Adrenal gland (tissue), 12 donors: Measurements from ENCODE around the gene SULT1C4. TPM values are rescaled to one million over a fixed set of nuclear protein-coding genes. Genes with fewer than 3 reads are reported as not detected.

Experiments
- DNase-seq, 7 donors: peaks; one replicate each; pipeline ENCODE4 v3.0.0-alpha.2; 2019 to 2020
- H3K27ac ChIP-seq, 5 donors: fragments of 200-600 bp; sonication (generic) in 4 of 5; 1 replicate in 3 of 5; 2 replicates in 2 of 5; pipeline versions ENCODE4 v1.5.1 to v1.8.0; 2016 to 2020; ENCODE audit warnings: mild to moderate bottlenecking in 1 of 5
- H3K27me3 ChIP-seq: fragments of 200-600 bp; 2 replicates; pipeline ENCODE4 v1.8.0; 2021
- H3K36me3 ChIP-seq, 2 donors: fragments of 200-600 bp; replicated peaks in 1 of 2; 1 replicate in 1 of 2; 2 replicates in 1 of 2; pipeline versions ENCODE4 v1.5.1 to v1.8.0; 2018 to 2022
- H3K4me1 ChIP-seq, 2 donors: fragments of 200-600 bp; replicated peaks in 1 of 2; 1 replicate in 1 of 2; 2 replicates in 1 of 2; pipeline versions ENCODE4 v1.5.1 to v1.8.0; 2018 to 2021
- H3K4me3 ChIP-seq, 4 donors: fragments of 200-600 bp; sonication (generic) in 3 of 4; one replicate each; pipeline ENCODE4 v1.5.1; 2016 to 2018
- H3K9me3 ChIP-seq, 3 donors: fragments of 200-600 bp; sonication (generic) in 1 of 3; replicated peaks in 1 of 3; 1 replicate in 2 of 3; 2 replicates in 1 of 3; pipeline versions ENCODE4 v1.5.1 to v1.8.0; 2016 to 2021
- POLR2A ChIP-seq, 2 donors: fragments of 450-650 bp; IDR thresholded peaks; one replicate each; pipeline ENCODE4 v1.6.1; 2017; ENCODE audit warnings: antibody characterized with exemption in 2 of 2, mild to moderate bottlenecking in 2 of 2, moderate library complexity in 1 of 2
- WGBS, 4 donors: extraction: QIAGEN DNeasy Blood & Tissue Kit in 2 of 4; methylation state at CpG; one replicate each; pipeline versions ENCODE4 v1.1.5 to v1.1.7; 2013 to 2017; 5-methylcytosine and 5-hydroxymethylcytosine counted together
- intact Hi-C, 2 donors: fragments of 100-400 bp; cut with DNase I; formaldehyde crosslinking; loops; one replicate each; pipeline versions ENCODE4 v1.14.1 to v1.15.0; 2022 to 2023
- polyA plus RNA-seq, 3 donors: library from polyadenylated mRNA; stranded (reverse); fragments of 200-250 nt in 2 of 3; fragments of 350-450 nt in 1 of 3; fragmentation: Illumina TruSeq in 1 of 3; extraction: RNeasy Lipid Tissue Mini Kit (QIAGEN cat#74804) in 1 of 3; gene quantifications; one replicate each; pipeline ENCODE4 v1.2.3, GENCODE V29; 2013 to 2014
- total RNA-seq, 9 donors: library from RNA; depleted of rRNA in 4 of 9; stranded (reverse); fragments of >200 nt in 4 of 9; fragments of 120-200 nt in 1 of 9; fragmentation: NEBNext Ultra II Directional in 1 of 9; extraction: Animal tissue kit (Norgen Biotek cat#: 25700) in 1 of 9; gene quantifications; one replicate each; pipeline versions ENCODE4 v1.1.0 to v1.2.4, GENCODE V29; 2013 to 2023
- TF ChIP-seq, protein P1 (sequence below), 6 experiments: fragments of 450-650 bp in 4 of 6; fragments of 200-600 bp in 2 of 6; sonication (generic) in 1 of 6; IDR thresholded peaks; 1 replicate in 5 of 6; 2 replicates in 1 of 6; pipeline versions ENCODE4 v1.5.1 to v1.8.0; 2016 to 2021; ENCODE audit warnings: antibody characterized with exemption in 6 of 6, mild to moderate bottlenecking in 2 of 6, moderate library complexity in 1 of 6
- donor health status: healthy with polysubstance abuse.
- donor health status: Bipolar disorder and iron deficiency.
- donor health status: DM: yes; HTN: yes; CAD: no.
- donor health status: DM: no; HTN: no; CAD: no.
- donor health status: DM: no; HTN: no; CAD: no.
- donor health status: DM: yes; HTN: yes; CAD: no.

SULT1C4 gene
- total and polyA plus RNA-seq, 12 donors, result 0.34 to 14.4 (median 1.6) TPM

DNA sequence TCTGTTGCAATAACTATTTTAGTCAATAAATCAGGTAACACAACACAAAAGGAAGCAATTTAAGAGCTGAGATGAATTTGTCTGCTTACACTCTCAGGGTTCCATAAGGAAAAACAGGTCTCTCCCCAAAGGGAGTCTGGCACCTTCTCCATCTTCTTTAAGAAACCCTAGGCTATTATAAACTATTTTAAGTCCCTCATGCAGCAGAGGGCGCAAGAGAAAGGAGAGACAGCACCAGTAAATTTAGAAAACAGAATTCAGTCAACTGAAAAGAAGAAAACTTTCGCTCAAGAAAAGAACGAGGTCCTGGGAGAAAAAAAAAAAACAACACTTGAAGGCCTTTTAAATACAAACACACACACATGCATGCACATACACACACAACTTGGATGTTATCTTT, 19.1 kb downstream of the SULT1C4 start:
- Histone ChIP-seq H3K4me3 (no peak overlapping the region), H3K36me3 (no peaks in the 10 kb centered on the region), H3K4me1 (no peaks in the 10 kb centered on the region), H3K27me3 (no peaks in the 10 kb centered on the region), H3K9me3 (peaks cover 0 to 24% (median 0%) of the 10 kb centered on the region in 3 donors), H3K27ac (no peak overlapping the region)
- TF ChIP-seq POLR2A (IDR thresholded peaks at IDR 0.05), result no peak
- TF ChIP-seq, protein P1, sequence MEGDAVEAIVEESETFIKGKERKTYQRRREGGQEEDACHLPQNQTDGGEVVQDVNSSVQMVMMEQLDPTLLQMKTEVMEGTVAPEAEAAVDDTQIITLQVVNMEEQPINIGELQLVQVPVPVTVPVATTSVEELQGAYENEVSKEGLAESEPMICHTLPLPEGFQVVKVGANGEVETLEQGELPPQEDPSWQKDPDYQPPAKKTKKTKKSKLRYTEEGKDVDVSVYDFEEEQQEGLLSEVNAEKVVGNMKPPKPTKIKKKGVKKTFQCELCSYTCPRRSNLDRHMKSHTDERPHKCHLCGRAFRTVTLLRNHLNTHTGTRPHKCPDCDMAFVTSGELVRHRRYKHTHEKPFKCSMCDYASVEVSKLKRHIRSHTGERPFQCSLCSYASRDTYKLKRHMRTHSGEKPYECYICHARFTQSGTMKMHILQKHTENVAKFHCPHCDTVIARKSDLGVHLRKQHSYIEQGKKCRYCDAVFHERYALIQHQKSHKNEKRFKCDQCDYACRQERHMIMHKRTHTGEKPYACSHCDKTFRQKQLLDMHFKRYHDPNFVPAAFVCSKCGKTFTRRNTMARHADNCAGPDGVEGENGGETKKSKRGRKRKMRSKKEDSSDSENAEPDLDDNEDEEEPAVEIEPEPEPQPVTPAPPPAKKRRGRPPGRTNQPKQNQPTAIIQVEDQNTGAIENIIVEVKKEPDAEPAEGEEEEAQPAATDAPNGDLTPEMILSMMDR (IDR thresholded peaks at IDR 0.05), result no peak
- WGBS, 4 donors, result 72 to 80% (median 77%) methylated on average over 3 of the region's 3 CpGs
- DNase-seq, result peak in 3 of 7 donors; percentile 12 to 52 (median 27)
- intact Hi-C loops, result no loop called here

DNA sequence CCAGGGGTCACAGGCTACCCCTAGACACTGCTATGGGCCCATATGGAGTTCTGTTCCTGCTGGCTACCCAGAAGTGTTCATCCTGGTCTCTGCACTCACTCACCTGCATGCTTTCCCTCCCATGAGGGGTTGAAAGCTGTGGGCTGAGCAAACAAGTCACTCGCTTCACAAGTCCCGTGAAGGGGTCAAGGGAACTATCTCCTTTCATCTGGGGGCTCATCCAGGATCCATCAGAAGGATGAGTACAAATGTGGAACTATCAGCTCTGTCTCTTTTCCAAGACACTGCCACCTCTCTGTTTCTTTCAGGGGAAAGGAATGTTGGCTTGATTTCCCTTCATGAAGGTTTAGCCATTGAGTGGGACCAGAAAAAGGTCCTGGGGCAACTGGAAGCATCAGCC, 21.7 kb downstream of the SULT1C4 start:
- Histone ChIP-seq H3K27ac (no peak overlapping the region), H3K4me3 (no peak overlapping the region), H3K27me3 (no peaks in the 10 kb centered on the region), H3K9me3 (peaks cover 0 to 9% (median 0%) of the 10 kb centered on the region in 3 donors), H3K4me1 (no peaks in the 10 kb centered on the region), H3K36me3 (no peaks in the 10 kb centered on the region)
- TF ChIP-seq, protein P1 (IDR thresholded peaks at IDR 0.05), result no peak
- TF ChIP-seq POLR2A (IDR thresholded peaks at IDR 0.05), result no peak
- WGBS, 4 donors, result 80 to 100% (median 96%) methylated on average over 1 to 2 of the region's 2 CpGs
- no peak for DNase-seq
- intact Hi-C loops, result no loop called here

DNA sequence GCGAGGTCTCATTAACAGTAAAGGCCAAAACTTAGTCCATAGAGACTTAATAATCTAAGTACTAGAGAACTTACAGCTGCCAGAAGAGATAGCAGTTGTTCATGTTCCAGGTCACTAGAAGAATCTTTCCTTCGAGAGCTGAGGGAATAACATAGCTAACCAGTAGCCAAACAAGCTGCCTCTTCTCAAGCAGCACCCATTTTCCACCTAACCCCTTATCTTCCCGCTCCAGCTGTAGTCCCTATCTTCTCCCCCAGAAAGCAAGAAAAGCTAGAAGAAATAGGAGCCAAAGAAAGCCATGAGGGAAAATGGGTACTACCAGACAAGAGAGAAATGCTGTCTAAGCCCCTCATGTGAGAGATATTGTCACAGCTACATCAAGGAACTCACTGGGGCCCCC, 24.0 kb downstream of the SULT1C4 start:
- Histone ChIP-seq H3K27ac (no peak overlapping the region), H3K36me3 (no peaks in the 10 kb centered on the region), H3K9me3 (peaks cover 0 to 9% (median 0%) of the 10 kb centered on the region in 3 donors), H3K27me3 (no peaks in the 10 kb centered on the region), H3K4me3 (no peak overlapping the region), H3K4me1 (no peaks in the 10 kb centered on the region)
- TF ChIP-seq POLR2A (IDR thresholded peaks at IDR 0.05), result no peak
- TF ChIP-seq, protein P1 (IDR thresholded peaks at IDR 0.05), result no peak
- intact Hi-C loops, result no loop called here
- 64 to 83% (median 75%) methylated on average over 3 of the region's 3 CpGs for WGBS, 4 donors
- DNase-seq, result no peak

DNA sequence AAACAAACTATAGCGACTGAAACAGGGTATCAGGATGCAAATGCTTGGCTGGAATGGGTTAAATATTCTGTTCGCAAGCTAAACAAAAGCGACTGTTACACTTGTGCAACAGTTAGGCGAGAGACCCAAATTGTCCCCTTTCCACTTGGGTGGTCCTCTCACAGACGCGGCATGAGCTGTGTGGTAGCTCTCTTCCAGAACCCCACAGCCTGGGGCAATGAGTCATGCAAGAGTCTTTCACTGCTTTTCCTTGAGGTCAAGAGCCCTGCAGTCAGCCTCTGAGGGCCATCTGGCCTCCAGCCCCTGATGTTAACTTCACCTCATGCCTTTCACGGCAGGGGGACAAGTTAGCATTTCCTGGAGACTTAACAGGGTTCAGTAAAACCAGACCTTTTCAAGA, 25.7 kb downstream of the SULT1C4 start:
- no peaks in the 10 kb centered on the region for H3K27me3 ChIP-seq
- no peak overlapping the region for H3K4me3 ChIP-seq
- no peak for DNase-seq
- no peaks in the 10 kb centered on the region for H3K36me3 ChIP-seq
- intact Hi-C loops, result no loop called here
- no peak overlapping the region for H3K27ac ChIP-seq
- TF ChIP-seq, protein P1 (IDR thresholded peaks at IDR 0.05), result no peak
- TF ChIP-seq POLR2A (IDR thresholded peaks at IDR 0.05), result no peak
- 40 to 47% (median 44%) methylated on average over 7 of the region's 7 CpGs for WGBS, 4 donors
- peaks cover 0 to 9% (median 0%) of the 10 kb centered on the region in 3 donors for H3K9me3 ChIP-seq
- no peaks in the 10 kb centered on the region for H3K4me1 ChIP-seq
